Sigmoid colon (tissue), 7 donors: ENCODE measurements around the gene ABRACL. TPM values are rescaled to one million over a fixed set of nuclear protein-coding genes. Genes with fewer than 3 reads are reported as not detected.

Source experiments
- DNase-seq: peaks from one replicate; pipeline ENCODE4 v3.0.0-alpha.2; 2019
- H3K27ac ChIP-seq, 4 donors: fragments of 200-600 bp; sonication (generic); one replicate each; pipeline ENCODE4 v1.5.1; 2016 to 2019; ENCODE audit warnings: mild to moderate bottlenecking in 1 of 4
- H3K27me3 ChIP-seq, 3 donors: fragments of 200-600 bp; sonication (generic); one replicate each; pipeline ENCODE4 v1.5.1; 2019; ENCODE audit warnings: mild to moderate bottlenecking in 1 of 3
- H3K36me3 ChIP-seq, 4 donors: fragments of 200-600 bp; sonication (generic); one replicate each; pipeline ENCODE4 v1.5.1; 2016 to 2019
- H3K4me1 ChIP-seq, 4 donors: fragments of 200-600 bp; sonication (generic); one replicate each; pipeline ENCODE4 v1.5.1; 2017 to 2019
- H3K4me3 ChIP-seq, 4 donors: fragments of 200-600 bp; sonication (generic); one replicate each; pipeline ENCODE4 v1.5.1; 2017 to 2019; ENCODE audit warnings: mild to moderate bottlenecking in 2 of 4, moderate library complexity in 1 of 4
- H3K9me3 ChIP-seq, 4 donors: fragments of 200-600 bp in 3 of 4; sonication (generic) in 3 of 4; one replicate each; pipeline versions ENCODE4 v1.5.1 to v1.6.1; 2013 to 2019
- CTCF ChIP-seq, 4 experiments: fragments of 450-650 bp in 3 of 4; fragments of 200-600 bp in 1 of 4; IDR thresholded peaks; one replicate each; pipeline ENCODE4 v1.5.1; 2016 to 2019; ENCODE audit warnings: antibody characterized with exemption in 4 of 4, mild to moderate bottlenecking in 3 of 4, moderate library complexity in 2 of 4
- EP300 ChIP-seq, 4 donors: sonication (generic); formaldehyde crosslinking; IDR thresholded peaks; one replicate each; pipeline ENCODE4 v1.6.1; 2017; ENCODE audit warnings: antibody characterized with exemption in 4 of 4
- POLR2A ChIP-seq, 2 donors: fragments of 450-650 bp; IDR thresholded peaks; one replicate each; pipeline ENCODE4 v1.6.1; 2016; ENCODE audit warnings: antibody characterized with exemption in 2 of 2, mild to moderate bottlenecking in 2 of 2, moderate library complexity in 2 of 2
- POLR2AphosphoS5 ChIP-seq, 4 donors: sonication (generic); formaldehyde crosslinking; IDR thresholded peaks; one replicate each; pipeline ENCODE4 v1.6.1; 2017; ENCODE audit warnings: antibody characterized with exemption in 4 of 4
- WGBS, 2 donors: extraction: QIAGEN DNeasy Blood & Tissue Kit; methylation state at CpG; one replicate each; pipeline ENCODE4 v1.1.7; 2013; 5-methylcytosine and 5-hydroxymethylcytosine counted together
- intact Hi-C: fragments of 100-400 bp; cut with DNase I; formaldehyde crosslinking; loops from one replicate; pipeline ENCODE4 v1.15.1; 2023
- polyA plus RNA-seq, 3 donors: library from polyadenylated mRNA; stranded (reverse); fragments of 200-250 nt; gene quantifications; one replicate each; pipeline ENCODE4 v1.2.3, GENCODE V29; 2013
- total RNA-seq, 4 donors: library from RNA; depleted of rRNA; stranded (reverse); fragments of >200 nt; gene quantifications; one replicate each; pipeline ENCODE4 v1.1.0, GENCODE V29; 2016
- donor health status: healthy with polysubstance abuse.
- donor health status: Bipolar disorder and iron deficiency.
- donor health status: healthy.

Gene ABRACL
- total and polyA plus RNA-seq, 7 donors: 6.8 to 529 (median 7.7) TPM

- Histone ChIP-seq H3K9me3 (no peaks in the 10 kb centered on the region), H3K36me3 (no peaks in the 10 kb centered on the region), H3K4me1 (no peaks in the 10 kb centered on the region), H3K4me3 (no peak overlapping the region), H3K27me3 (no peaks in the 10 kb centered on the region), H3K27ac (no peak overlapping the region)
- no peak for DNase-seq
- TF ChIP-seq POLR2AphosphoS5 (IDR thresholded peaks at IDR 0.05) (no peak), EP300 (IDR thresholded peaks at IDR 0.05) (no peak), CTCF (IDR thresholded peaks at IDR 0.05) (no peak), POLR2A (IDR thresholded peaks at IDR 0.05) (no peak)
- 87 to 92% methylated on average over 5 of the region's 5 CpGs for WGBS, 2 donors
- intact Hi-C loops: no loop called here
These were observed 53.8 kb downstream of the ABRACL start for GRCh38 chr6:139082370-139082769.

- intact Hi-C loops: no loop called here
- no peak overlapping the region for H3K27ac ChIP-seq
- no peak overlapping the region for H3K4me3 ChIP-seq
- H3K9me3 ChIP-seq: no peaks in the 10 kb centered on the region
- no peaks in the 10 kb centered on the region for H3K4me1 ChIP-seq
- no peak for DNase-seq
- TF ChIP-seq POLR2A (IDR thresholded peaks at IDR 0.05) (no peak), POLR2AphosphoS5 (IDR thresholded peaks at IDR 0.05) (no peak), CTCF (IDR thresholded peaks at IDR 0.05) (no peak), EP300 (IDR thresholded peaks at IDR 0.05) (no peak)
- no peaks in the 10 kb centered on the region for H3K36me3 ChIP-seq
- no peaks in the 10 kb centered on the region for H3K27me3 ChIP-seq
- WGBS, 2 donors: 97 to 99% methylated on average over 1 of the region's 1 CpG
These were observed 63.3 kb downstream of the ABRACL start for GRCh38 chr6:139091826-139092225.

Other genes with a start within 250 kb of the ABRACL start
- not detected for gene ECT2L, start 232.7 kb upstream of the ABRACL start, total RNA-seq
- gene ECT2L, start 232.7 kb upstream of the ABRACL start, polyA plus RNA-seq: under 1 TPM in 1 of 3 donors, not detected in 2; 0.04 TPM
- 10 to 100 TPM; 26.3 to 53.7 (median 27.9) TPM for gene REPS1, start 40.5 kb upstream of the ABRACL start, total RNA-seq
- 10 to 100 TPM; 12.6 to 22.6 (median 13.9) TPM for gene REPS1, start 40.5 kb upstream of the ABRACL start, polyA plus RNA-seq
- gene HECA, start 106.3 kb downstream of the ABRACL start, total RNA-seq: 10 to 100 TPM; 33.5 to 42.1 (median 35.6) TPM
- gene HECA, start 106.3 kb downstream of the ABRACL start, polyA plus RNA-seq: 10 to 100 TPM; 16.7 to 20.8 (median 18.0) TPM